Liver (tissue), 9 donors: ENCODE results near the gene WIPF2. TPM values are rescaled to one million over a fixed set of nuclear protein-coding genes. Genes with fewer than 3 reads are reported as not detected.

Source experiments
- DNase-seq: peaks from one replicate; pipeline ENCODE4 v3.0.0-alpha.2; 2017; ENCODE audit warnings: low spot score
- H3K27ac ChIP-seq, 2 donors: one replicate each; pipeline ENCODE4 v1.7.0; 2013; ENCODE audit warnings: inconsistent platforms in 2 of 2, low read length in 2 of 2, control low read depth in 1 of 2, low read depth in 1 of 2, mild to moderate bottlenecking in 1 of 2
- H3K27me3 ChIP-seq, 4 donors: one replicate each; pipeline versions ENCODE4 v1.6.1 to v1.7.0; 2013; ENCODE audit warnings: low read length in 3 of 4, inconsistent platforms in 1 of 4, mild to moderate bottlenecking in 1 of 4, moderate library complexity in 1 of 4; ENCODE audit not compliant: control insufficient read depth in 4 of 4, insufficient read depth in 4 of 4
- H3K36me3 ChIP-seq, 4 donors: one replicate each; pipeline versions ENCODE4 v1.6.1 to v1.7.0; 2013; ENCODE audit warnings: low read length in 3 of 4, mild to moderate bottlenecking in 3 of 4, low read depth in 1 of 4, moderate library complexity in 1 of 4; ENCODE audit not compliant: control insufficient read depth in 4 of 4, insufficient read depth in 3 of 4
- H3K4me1 ChIP-seq, 4 donors: one replicate each; pipeline versions ENCODE4 v1.6.1 to v1.7.0; 2013; ENCODE audit warnings: low read length in 3 of 4, mild to moderate bottlenecking in 3 of 4, moderate library complexity in 1 of 4; ENCODE audit not compliant: control insufficient read depth in 4 of 4, insufficient read depth in 4 of 4
- H3K4me3 ChIP-seq, 3 donors: one replicate each; pipeline versions ENCODE4 v1.6.1 to v1.7.0; 2013; ENCODE audit warnings: low read length in 3 of 3, control low read depth in 1 of 3, low read depth in 1 of 3, mild to moderate bottlenecking in 1 of 3
- H3K9ac ChIP-seq, 2 donors: one replicate each; pipeline ENCODE4 v1.7.0; 2013; ENCODE audit warnings: low read length in 2 of 2, mild to moderate bottlenecking in 2 of 2, moderate library complexity in 2 of 2, control low read depth in 1 of 2, low read depth in 1 of 2
- H3K9me3 ChIP-seq, 4 donors: one replicate each; pipeline versions ENCODE4 v1.6.1 to v1.7.0; 2013; ENCODE audit warnings: low read length in 3 of 4; ENCODE audit not compliant: control insufficient read depth in 4 of 4
- EGR1 ChIP-seq, 2 donors: IDR thresholded peaks; 2 replicates each; pipeline ENCODE4 v1.6.1; 2016 to 2018; ENCODE audit warnings: antibody characterized with exemption in 2 of 2, low read depth in 2 of 2
- FOXA1 ChIP-seq: IDR thresholded peaks from 2 replicates; pipeline ENCODE4 v1.6.1; 2016; ENCODE audit warnings: antibody characterized with exemption
- FOXA2 ChIP-seq: IDR thresholded peaks from 2 replicates; pipeline ENCODE4 v1.6.1; 2016; ENCODE audit warnings: antibody characterized with exemption
- GABPA ChIP-seq, 2 donors: IDR thresholded peaks in 1 of 2; conservative IDR thresholded peaks in 1 of 2; 2 replicates each; pipeline ENCODE4 v1.6.1; 2016; ENCODE audit warnings: antibody characterized with exemption in 2 of 2, mild to moderate bottlenecking in 1 of 2, moderate library complexity in 1 of 2
- HNF4A ChIP-seq, 2 donors: conservative IDR thresholded peaks; 2 replicates each; pipeline ENCODE4 v1.6.1; 2016; ENCODE audit warnings: antibody characterized with exemption in 2 of 2, mild to moderate bottlenecking in 2 of 2
- HNF4G ChIP-seq: IDR thresholded peaks from 2 replicates; pipeline ENCODE4 v1.6.1; 2016; ENCODE audit warnings: antibody characterized with exemption
- JUND ChIP-seq, 2 donors: IDR thresholded peaks; 2 replicates each; pipeline ENCODE4 v1.6.1; 2016; ENCODE audit warnings: antibody characterized with exemption in 2 of 2
- NR2F2 ChIP-seq: IDR thresholded peaks from 2 replicates; pipeline ENCODE4 v1.6.1; 2016; ENCODE audit warnings: antibody characterized with exemption
- RAD21 ChIP-seq, 2 donors: IDR thresholded peaks; 2 replicates each; pipeline ENCODE4 v1.6.1; 2016; ENCODE audit warnings: antibody characterized with exemption in 2 of 2, mild to moderate bottlenecking in 2 of 2
- RXRA ChIP-seq, 2 donors: IDR thresholded peaks; 2 replicates each; pipeline ENCODE4 v1.6.1; 2017 to 2018; ENCODE audit warnings: antibody characterized with exemption in 2 of 2, mild to moderate bottlenecking in 1 of 2
- SP1 ChIP-seq: IDR thresholded peaks from 2 replicates; pipeline ENCODE4 v1.6.1; 2018; ENCODE audit warnings: antibody characterized with exemption, mild to moderate bottlenecking
- TAF1 ChIP-seq: conservative IDR thresholded peaks from 2 replicates; pipeline ENCODE4 v1.6.1; 2016; ENCODE audit warnings: antibody characterized with exemption, mild to moderate bottlenecking
- YY1 ChIP-seq: IDR thresholded peaks from 2 replicates; pipeline ENCODE4 v1.6.1; 2016; ENCODE audit warnings: antibody characterized with exemption, mild to moderate bottlenecking
- WGBS: extraction: QIAGEN DNeasy Blood & Tissue Kit; methylation state at CpG from one replicate; pipeline ENCODE4 v1.1.7; 2013; 5-methylcytosine and 5-hydroxymethylcytosine counted together
- polyA plus RNA-seq, 2 donors: library from polyadenylated mRNA; stranded (reverse) in 1 of 2; unstranded in 1 of 2; fragments of 200-250 nt in 1 of 2; fragments of >200 nt in 1 of 2; fragmentation: Nextera tagmentation in 1 of 2; extraction: Ambion mirVana in 1 of 2; gene quantifications; one replicate each; pipeline versions ENCODE4 v1.2.1 to v1.2.3, GENCODE V29; 2013 to 2015
- total RNA-seq, 2 donors: library from RNA; depleted of rRNA; stranded (reverse); fragments of >200 nt; gene quantifications; one replicate each; pipeline ENCODE4 v1.2.3, GENCODE V29; 2014
- TF ChIP-seq, protein P1 (sequence below): fragments of 150-350 bp; IDR thresholded peaks from 2 replicates; pipeline ENCODE4 v1.5.1; 2017; ENCODE audit warnings: improper control_type of control experiment, low read depth, low read length; ENCODE audit not compliant: missing input control
- TF ChIP-seq, protein P2 (sequence below): IDR thresholded peaks from 2 replicates; pipeline ENCODE4 v1.6.1; 2016; ENCODE audit warnings: antibody characterized with exemption, mild to moderate bottlenecking
- TF ChIP-seq, protein P3 (sequence below): IDR thresholded peaks from 2 replicates; pipeline ENCODE4 v1.6.1; 2016; ENCODE audit warnings: antibody characterized with exemption
- TF ChIP-seq, protein P4 (sequence below): IDR thresholded peaks from 2 replicates; pipeline ENCODE4 v1.6.1; 2016; ENCODE audit warnings: antibody characterized with exemption
- TF ChIP-seq, protein P5 (sequence below): IDR thresholded peaks from 2 replicates; pipeline ENCODE4 v1.6.1; 2016; ENCODE audit warnings: antibody characterized with exemption
- donor health status: healthy.
- donor health status: healthy.
- donor health status: healthy.
- donor health status: healthy.
- donor health status: healthy.

The WIPF2 gene
- total and polyA plus RNA-seq, 4 donors, result 4.4 to 5.6 (median 5.2) TPM

DNA sequence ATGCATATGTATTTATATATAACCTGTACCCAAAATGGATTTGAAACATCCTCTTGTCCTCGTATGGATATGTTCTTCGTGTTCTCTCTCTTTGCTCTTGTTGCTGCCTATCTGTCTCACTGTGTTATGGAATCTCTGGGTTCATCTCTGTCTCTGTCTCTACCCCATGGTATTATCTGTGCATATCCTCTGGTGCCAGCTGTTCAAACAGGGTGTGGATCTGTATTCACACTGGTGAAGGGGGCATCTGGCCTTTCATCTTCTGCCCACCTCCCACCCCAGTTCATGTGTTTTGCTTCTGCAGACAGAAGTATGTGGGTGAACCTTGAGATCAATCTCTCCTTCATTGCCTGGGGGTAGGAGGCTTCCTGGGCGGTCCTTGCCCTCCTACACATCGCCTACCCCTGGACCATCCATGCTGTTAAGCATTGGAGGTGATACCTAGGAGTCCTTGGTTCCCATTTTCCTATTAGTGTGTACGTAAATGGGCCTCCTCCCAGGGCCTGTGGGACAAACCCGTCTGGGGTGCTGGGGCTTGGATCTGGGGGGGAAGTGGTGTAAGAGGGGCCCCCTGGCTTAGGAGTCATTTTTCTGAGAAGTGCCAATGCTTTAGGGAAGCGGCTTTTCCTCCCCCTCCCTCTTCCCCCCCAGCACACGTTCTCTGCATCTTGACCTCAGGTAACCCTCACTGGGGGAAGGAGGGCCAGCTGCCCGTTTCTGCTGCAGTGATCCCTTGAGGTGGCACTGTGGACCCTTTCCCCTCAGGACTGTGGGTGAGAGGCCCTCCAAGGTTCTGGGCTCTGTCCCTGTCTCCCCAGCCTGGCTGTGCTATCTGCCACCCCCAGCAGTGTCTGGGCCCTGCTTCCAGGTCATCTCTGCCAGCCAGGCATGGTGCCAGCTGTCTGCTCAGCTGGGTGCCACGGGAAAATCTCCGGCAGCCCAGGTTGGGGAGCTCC is 111.0 kb downstream of the WIPF2 start:
- no peaks in the 10 kb centered on the region for H3K27me3 ChIP-seq
- no peak overlapping the region for H3K9ac ChIP-seq
- H3K27ac ChIP-seq, result peak overlapping the region; percentile 69 to 87
- H3K4me3 ChIP-seq, result no peak overlapping the region
- H3K36me3 ChIP-seq, result no peaks in the 10 kb centered on the region
- peaks cover 54 to 98% (median 92%) of the 10 kb centered on the region in 4 donors for H3K4me1 ChIP-seq
- 35% methylated on average over 11 of the region's 11 CpGs for WGBS
- DNase-seq, result no peak
- TF ChIP-seq FOXA1 (no peak), YY1 (no peak), RXRA (IDR thresholded peaks at IDR 0.05) (peak; percentile 65 to 78), GABPA (IDR thresholded peaks at IDR 0.05 in 1 of 2, conservative IDR thresholded peaks at IDR 0.05 in 1 of 2) (no peak), FOXA2 (no peak), HNF4G (no peak), TAF1 (no peak), HNF4A (conservative IDR thresholded peaks at IDR 0.05) (peak in 1 of 2 donors; percentile 40), EGR1 (IDR thresholded peaks at IDR 0.05; ENCODE audit: low read depth in 2 of 2) (no peak), JUND (IDR thresholded peaks at IDR 0.05) (no peak), SP1 (peak; percentile 18), NR2F2 (no peak), RAD21 (IDR thresholded peaks at IDR 0.05) (peak in 1 of 2 donors; percentile 22)
- TF ChIP-seq, protein P1, sequence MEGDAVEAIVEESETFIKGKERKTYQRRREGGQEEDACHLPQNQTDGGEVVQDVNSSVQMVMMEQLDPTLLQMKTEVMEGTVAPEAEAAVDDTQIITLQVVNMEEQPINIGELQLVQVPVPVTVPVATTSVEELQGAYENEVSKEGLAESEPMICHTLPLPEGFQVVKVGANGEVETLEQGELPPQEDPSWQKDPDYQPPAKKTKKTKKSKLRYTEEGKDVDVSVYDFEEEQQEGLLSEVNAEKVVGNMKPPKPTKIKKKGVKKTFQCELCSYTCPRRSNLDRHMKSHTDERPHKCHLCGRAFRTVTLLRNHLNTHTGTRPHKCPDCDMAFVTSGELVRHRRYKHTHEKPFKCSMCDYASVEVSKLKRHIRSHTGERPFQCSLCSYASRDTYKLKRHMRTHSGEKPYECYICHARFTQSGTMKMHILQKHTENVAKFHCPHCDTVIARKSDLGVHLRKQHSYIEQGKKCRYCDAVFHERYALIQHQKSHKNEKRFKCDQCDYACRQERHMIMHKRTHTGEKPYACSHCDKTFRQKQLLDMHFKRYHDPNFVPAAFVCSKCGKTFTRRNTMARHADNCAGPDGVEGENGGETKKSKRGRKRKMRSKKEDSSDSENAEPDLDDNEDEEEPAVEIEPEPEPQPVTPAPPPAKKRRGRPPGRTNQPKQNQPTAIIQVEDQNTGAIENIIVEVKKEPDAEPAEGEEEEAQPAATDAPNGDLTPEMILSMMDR, result no peak
- TF ChIP-seq, protein P2, sequence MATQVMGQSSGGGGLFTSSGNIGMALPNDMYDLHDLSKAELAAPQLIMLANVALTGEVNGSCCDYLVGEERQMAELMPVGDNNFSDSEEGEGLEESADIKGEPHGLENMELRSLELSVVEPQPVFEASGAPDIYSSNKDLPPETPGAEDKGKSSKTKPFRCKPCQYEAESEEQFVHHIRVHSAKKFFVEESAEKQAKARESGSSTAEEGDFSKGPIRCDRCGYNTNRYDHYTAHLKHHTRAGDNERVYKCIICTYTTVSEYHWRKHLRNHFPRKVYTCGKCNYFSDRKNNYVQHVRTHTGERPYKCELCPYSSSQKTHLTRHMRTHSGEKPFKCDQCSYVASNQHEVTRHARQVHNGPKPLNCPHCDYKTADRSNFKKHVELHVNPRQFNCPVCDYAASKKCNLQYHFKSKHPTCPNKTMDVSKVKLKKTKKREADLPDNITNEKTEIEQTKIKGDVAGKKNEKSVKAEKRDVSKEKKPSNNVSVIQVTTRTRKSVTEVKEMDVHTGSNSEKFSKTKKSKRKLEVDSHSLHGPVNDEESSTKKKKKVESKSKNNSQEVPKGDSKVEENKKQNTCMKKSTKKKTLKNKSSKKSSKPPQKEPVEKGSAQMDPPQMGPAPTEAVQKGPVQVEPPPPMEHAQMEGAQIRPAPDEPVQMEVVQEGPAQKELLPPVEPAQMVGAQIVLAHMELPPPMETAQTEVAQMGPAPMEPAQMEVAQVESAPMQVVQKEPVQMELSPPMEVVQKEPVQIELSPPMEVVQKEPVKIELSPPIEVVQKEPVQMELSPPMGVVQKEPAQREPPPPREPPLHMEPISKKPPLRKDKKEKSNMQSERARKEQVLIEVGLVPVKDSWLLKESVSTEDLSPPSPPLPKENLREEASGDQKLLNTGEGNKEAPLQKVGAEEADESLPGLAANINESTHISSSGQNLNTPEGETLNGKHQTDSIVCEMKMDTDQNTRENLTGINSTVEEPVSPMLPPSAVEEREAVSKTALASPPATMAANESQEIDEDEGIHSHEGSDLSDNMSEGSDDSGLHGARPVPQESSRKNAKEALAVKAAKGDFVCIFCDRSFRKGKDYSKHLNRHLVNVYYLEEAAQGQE, result no peak
- TF ChIP-seq, protein P3, sequence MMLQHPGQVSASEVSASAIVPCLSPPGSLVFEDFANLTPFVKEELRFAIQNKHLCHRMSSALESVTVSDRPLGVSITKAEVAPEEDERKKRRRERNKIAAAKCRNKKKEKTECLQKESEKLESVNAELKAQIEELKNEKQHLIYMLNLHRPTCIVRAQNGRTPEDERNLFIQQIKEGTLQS, result no peak
- TF ChIP-seq, protein P4, sequence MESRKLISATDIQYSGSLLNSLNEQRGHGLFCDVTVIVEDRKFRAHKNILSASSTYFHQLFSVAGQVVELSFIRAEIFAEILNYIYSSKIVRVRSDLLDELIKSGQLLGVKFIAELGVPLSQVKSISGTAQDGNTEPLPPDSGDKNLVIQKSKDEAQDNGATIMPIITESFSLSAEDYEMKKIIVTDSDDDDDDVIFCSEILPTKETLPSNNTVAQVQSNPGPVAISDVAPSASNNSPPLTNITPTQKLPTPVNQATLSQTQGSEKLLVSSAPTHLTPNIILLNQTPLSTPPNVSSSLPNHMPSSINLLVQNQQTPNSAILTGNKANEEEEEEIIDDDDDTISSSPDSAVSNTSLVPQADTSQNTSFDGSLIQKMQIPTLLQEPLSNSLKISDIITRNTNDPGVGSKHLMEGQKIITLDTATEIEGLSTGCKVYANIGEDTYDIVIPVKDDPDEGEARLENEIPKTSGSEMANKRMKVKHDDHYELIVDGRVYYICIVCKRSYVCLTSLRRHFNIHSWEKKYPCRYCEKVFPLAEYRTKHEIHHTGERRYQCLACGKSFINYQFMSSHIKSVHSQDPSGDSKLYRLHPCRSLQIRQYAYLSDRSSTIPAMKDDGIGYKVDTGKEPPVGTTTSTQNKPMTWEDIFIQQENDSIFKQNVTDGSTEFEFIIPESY, result no peak
- TF ChIP-seq, protein P5, sequence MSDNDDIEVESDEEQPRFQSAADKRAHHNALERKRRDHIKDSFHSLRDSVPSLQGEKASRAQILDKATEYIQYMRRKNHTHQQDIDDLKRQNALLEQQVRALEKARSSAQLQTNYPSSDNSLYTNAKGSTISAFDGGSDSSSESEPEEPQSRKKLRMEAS, result peak; percentile 38
- H3K9me3 ChIP-seq, result no peaks in the 10 kb centered on the region
